ENCODE results near the gene TUBG1. TPM values are rescaled to one million over a fixed set of nuclear protein-coding genes. Genes with fewer than 3 reads are reported as not detected.

The TUBG1 gene
- polyA plus RNA-seq, 1 donor (not counting 4 experiments of a cell fraction or from before 2014, with no cell fraction given): 54.8 TPM

- Histone ChIP-seq H3K79me2 (ENCODE audit: control insufficient read depth, insufficient read depth, low read length) (no peaks in the 10 kb centered on the region), H3K27me3 (ENCODE audit: control insufficient read depth, extremely low read depth, insufficient read depth, low read length) (no peaks in the 10 kb centered on the region), H3K9ac (ENCODE audit: control insufficient read depth, extremely low read depth, insufficient read depth, low read length) (no peak overlapping the region), H3K4me3 (ENCODE audit: control insufficient read depth in 2 of 3, extremely low read depth in 1 of 3, insufficient read depth in 2 of 3, low read depth in 1 of 3, low read length in 3 of 3) (no peak overlapping the region), H3K9me1 (ENCODE audit: control insufficient read depth, extremely low read depth, insufficient read depth, low read length) (no peaks in the 10 kb centered on the region), H3K4me2 (ENCODE audit: control insufficient read depth, extremely low read depth, insufficient read depth, low read depth, low read length) (no peak overlapping the region), H3K4me1 (ENCODE audit: control insufficient read depth, extremely low read depth, insufficient read depth, low read length) (no peaks in the 10 kb centered on the region), H2AFZ (ENCODE audit: control insufficient read depth, low read length) (no peak overlapping the region), H3K27ac (ENCODE audit: control insufficient read depth, insufficient read depth, low read length) (no peak overlapping the region), H3K36me3 (ENCODE audit: control insufficient read depth in 2 of 2, extremely low read depth in 1 of 2, insufficient read depth in 2 of 2, low read length in 2 of 2) (no peaks in the 10 kb centered on the region), H3K9me3 (ENCODE audit: control insufficient read depth, low read depth, low read length) (no peaks in the 10 kb centered on the region), H4K20me1 (ENCODE audit: control insufficient read depth, extremely low read depth, insufficient read depth, low read length) (no peaks in the 10 kb centered on the region)
- dilution Hi-C loops (cut with MboI; ENCODE audit: extremely low pct_ligation_motif_present, low sequenced_read_pairs): no loop called here
- FAIRE-seq (no peak), DNase-seq (ENCODE audit: low read depth, low spot score) (no peak)
- TF ChIP-seq EZH2 (IDR thresholded peaks at IDR 0.05; ENCODE audit: low read length): no peak
- TF ChIP-seq CTCF (optimal IDR thresholded peaks at IDR 0.05 in 1 of 3, IDR thresholded peaks at IDR 0.05 in 1 of 3, conservative IDR thresholded peaks at IDR 0.05 in 1 of 3; ENCODE audit: extremely low read depth in 1 of 3, insufficient read depth in 2 of 3, low read length in 3 of 3): no peak
Measured at GRCh38 chr17:42642336-42642735, 32.9 kb downstream of the TUBG1 start.

- no peaks in the 10 kb centered on the region for H3K27me3 ChIP-seq (ENCODE audit: control insufficient read depth, extremely low read depth, insufficient read depth, low read length)
- H3K4me2 ChIP-seq (ENCODE audit: control insufficient read depth, extremely low read depth, insufficient read depth, low read depth, low read length): no peak overlapping the region
- no peaks in the 10 kb centered on the region for H3K9me3 ChIP-seq (ENCODE audit: control insufficient read depth, low read depth, low read length)
- dilution Hi-C loops (cut with MboI; ENCODE audit: extremely low pct_ligation_motif_present, low sequenced_read_pairs): no loop called here
- DNase-seq (ENCODE audit: low read depth, low spot score) (no peak), FAIRE-seq (no peak)
- TF ChIP-seq EZH2 (IDR thresholded peaks at IDR 0.05; ENCODE audit: low read length) (no peak), CTCF (optimal IDR thresholded peaks at IDR 0.05 in 1 of 3, IDR thresholded peaks at IDR 0.05 in 1 of 3, conservative IDR thresholded peaks at IDR 0.05 in 1 of 3; ENCODE audit: extremely low read depth in 1 of 3, insufficient read depth in 2 of 3, low read length in 3 of 3) (no peak)
- H3K79me2 ChIP-seq (ENCODE audit: control insufficient read depth, insufficient read depth, low read length): no peaks in the 10 kb centered on the region
- H3K9me1 ChIP-seq (ENCODE audit: control insufficient read depth, extremely low read depth, insufficient read depth, low read length): no peaks in the 10 kb centered on the region
- no peak overlapping the region for H3K4me3 ChIP-seq (ENCODE audit: control insufficient read depth in 2 of 3, extremely low read depth in 1 of 3, insufficient read depth in 2 of 3, low read depth in 1 of 3, low read length in 3 of 3)
- H3K36me3 ChIP-seq (ENCODE audit: control insufficient read depth in 2 of 2, extremely low read depth in 1 of 2, insufficient read depth in 2 of 2, low read length in 2 of 2): no peaks in the 10 kb centered on the region
- H3K4me1 ChIP-seq (ENCODE audit: control insufficient read depth, extremely low read depth, insufficient read depth, low read length): no peaks in the 10 kb centered on the region
- H2AFZ ChIP-seq (ENCODE audit: control insufficient read depth, low read length): no peak overlapping the region
- no peak overlapping the region for H3K27ac ChIP-seq (ENCODE audit: control insufficient read depth, insufficient read depth, low read length)
- no peaks in the 10 kb centered on the region for H4K20me1 ChIP-seq (ENCODE audit: control insufficient read depth, extremely low read depth, insufficient read depth, low read length)
- no peak overlapping the region for H3K9ac ChIP-seq (ENCODE audit: control insufficient read depth, extremely low read depth, insufficient read depth, low read length)
Measured at GRCh38 chr17:42647778-42648177, 38.3 kb downstream of the TUBG1 start.

Data from keratinocyte (primary cell).